Natural killer cell (primary cell): Measurements from ENCODE around the gene ASPHD2. TPM values are rescaled to one million over a fixed set of nuclear protein-coding genes. Genes with fewer than 3 reads are reported as not detected.

ENCODE experiments used
- ATAC-seq, 3 donors: fragments of 150-1000 bp in 2 of 3; fragments of 200-7000 bp in 1 of 3; cut with Tn5 transposase; 1 replicate in 1 of 3; 2 replicates in 2 of 3; pipeline ENCODE4 v1.10.0; 2021; ENCODE audit warnings: mild to moderate bottlenecking in 2 of 3, moderate library complexity in 2 of 3
- DNase-seq, 2 donors: peaks; one replicate each; pipeline versions ENCODE4 v3.0.0 to v3.0.0-alpha.2; 2013 to 2021; ENCODE audit warnings: mixed read lengths in 1 of 2
- H3K27ac ChIP-seq: one replicate; pipeline ENCODE4 v1.5.1; 2013; ENCODE audit warnings: mild to moderate bottlenecking, low read length
- H3K27me3 ChIP-seq: one replicate; pipeline ENCODE4 v1.6.1; 2013; ENCODE audit warnings: low read length; ENCODE audit not compliant: control insufficient read depth, insufficient read depth
- H3K36me3 ChIP-seq: one replicate; pipeline ENCODE4 v1.6.1; 2013; ENCODE audit warnings: low read length; ENCODE audit not compliant: control insufficient read depth, insufficient read depth
- H3K4me1 ChIP-seq: one replicate; pipeline ENCODE4 v1.6.1; 2013; ENCODE audit warnings: low read length; ENCODE audit not compliant: control insufficient read depth, insufficient read depth
- H3K4me3 ChIP-seq: one replicate; pipeline ENCODE4 v1.5.1; 2013; ENCODE audit warnings: low read length
- H3K9me3 ChIP-seq: one replicate; pipeline ENCODE4 v1.6.1; 2013; ENCODE audit warnings: low read length; ENCODE audit not compliant: control insufficient read depth, insufficient read depth
- H3K27ac Mint-ChIP-seq, 2 donors: one replicate each; pipeline ENCODE4 v1.8.0; 2022; ENCODE audit warnings: mild to moderate bottlenecking in 2 of 2, mixed read lengths in 2 of 2, moderate library complexity in 1 of 2
- H3K27me3 Mint-ChIP-seq, 2 donors: one replicate each; pipeline ENCODE4 v1.8.0; 2022; ENCODE audit warnings: low read depth in 2 of 2, mixed read lengths in 2 of 2
- H3K36me3 Mint-ChIP-seq: one replicate; pipeline ENCODE4 v1.8.0; 2022; ENCODE audit warnings: mixed read lengths
- H3K4me1 Mint-ChIP-seq, 2 donors: one replicate each; pipeline ENCODE4 v1.8.0; 2022; ENCODE audit warnings: mixed read lengths in 2 of 2
- H3K4me3 Mint-ChIP-seq: one replicate; pipeline ENCODE4 v1.8.0; 2022; ENCODE audit warnings: mild to moderate bottlenecking, moderate library complexity, mixed read lengths
- H3K9me3 Mint-ChIP-seq, 2 donors: one replicate each; pipeline ENCODE4 v1.8.0; 2022; ENCODE audit warnings: mixed read lengths in 2 of 2
- WGBS: methylation state at CpG from one replicate; pipeline ENCODE4 v1.1.7; 2013; ENCODE audit warnings: missing lambda C conversion rate; ENCODE audit not compliant: insufficient coverage; 5-methylcytosine and 5-hydroxymethylcytosine counted together
- intact Hi-C: fragments of 100-400 bp; cut with micrococcal nuclease; formaldehyde crosslinking; loops from one replicate; pipeline ENCODE4 v1.14.2; 2022
- total RNA-seq, 4 donors: library from RNA; stranded (reverse); fragments of 120-200 nt in 1 of 4; gene quantifications; one replicate each; pipeline versions ENCODE4 v1.2.3 to v1.2.4, GENCODE V29; 2013 to 2022
- TF ChIP-seq, protein P1 (sequence below): fragments of 200-600 bp; IDR thresholded peaks from one replicate; pipeline ENCODE4 v1.8.0; 2022; ENCODE audit warnings: antibody characterized with exemption

Gene ASPHD2
- total RNA-seq, 3 donors from 2014 or later (not counting 1 experiment from before 2014, with no cell fraction given) = 1.6 to 3.0 (median 1.9) TPM

DNA sequence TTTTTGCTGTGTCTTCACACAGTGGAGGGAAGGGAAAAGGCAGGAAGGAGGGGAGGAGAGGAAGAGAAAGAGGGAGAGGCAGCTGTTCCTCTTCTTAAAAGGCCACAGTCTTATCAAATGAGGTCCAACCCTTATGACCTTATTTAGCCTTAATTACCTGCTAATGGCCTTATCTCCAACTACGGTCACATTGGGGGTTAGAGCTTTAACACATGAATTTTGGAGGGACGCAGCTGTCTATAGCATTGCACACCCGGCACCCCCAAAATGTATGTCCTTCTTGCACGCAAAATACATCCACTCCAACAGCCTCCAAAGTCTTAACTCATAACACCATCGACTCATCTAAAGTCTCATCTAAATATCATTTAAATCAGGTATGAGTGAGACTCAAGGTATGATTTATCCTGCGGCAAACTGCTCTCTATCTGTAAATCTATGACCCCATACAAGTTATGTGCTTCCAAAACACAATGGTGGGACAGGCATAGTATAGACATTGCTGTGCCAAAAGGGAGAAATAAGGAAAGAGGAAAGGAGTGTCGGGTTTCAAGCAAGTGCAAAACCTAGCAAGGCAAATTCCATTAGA, 45.0 kb upstream of the ASPHD2 start:
- H3K9me3 Mint-ChIP-seq = no peaks in the 10 kb centered on the region
- no peak for DNase-seq
- H3K4me3 Mint-ChIP-seq = no peak overlapping the region
- H3K36me3 ChIP-seq = no peaks in the 10 kb centered on the region
- H3K4me1 Mint-ChIP-seq = no peaks in the 10 kb centered on the region
- H3K4me3 ChIP-seq = no peak overlapping the region
- no peaks in the 10 kb centered on the region for H3K27me3 ChIP-seq
- H3K36me3 Mint-ChIP-seq = no peaks in the 10 kb centered on the region
- no peak overlapping the region for H3K27ac Mint-ChIP-seq
- intact Hi-C loops = no loop called here
- TF ChIP-seq, protein P1, sequence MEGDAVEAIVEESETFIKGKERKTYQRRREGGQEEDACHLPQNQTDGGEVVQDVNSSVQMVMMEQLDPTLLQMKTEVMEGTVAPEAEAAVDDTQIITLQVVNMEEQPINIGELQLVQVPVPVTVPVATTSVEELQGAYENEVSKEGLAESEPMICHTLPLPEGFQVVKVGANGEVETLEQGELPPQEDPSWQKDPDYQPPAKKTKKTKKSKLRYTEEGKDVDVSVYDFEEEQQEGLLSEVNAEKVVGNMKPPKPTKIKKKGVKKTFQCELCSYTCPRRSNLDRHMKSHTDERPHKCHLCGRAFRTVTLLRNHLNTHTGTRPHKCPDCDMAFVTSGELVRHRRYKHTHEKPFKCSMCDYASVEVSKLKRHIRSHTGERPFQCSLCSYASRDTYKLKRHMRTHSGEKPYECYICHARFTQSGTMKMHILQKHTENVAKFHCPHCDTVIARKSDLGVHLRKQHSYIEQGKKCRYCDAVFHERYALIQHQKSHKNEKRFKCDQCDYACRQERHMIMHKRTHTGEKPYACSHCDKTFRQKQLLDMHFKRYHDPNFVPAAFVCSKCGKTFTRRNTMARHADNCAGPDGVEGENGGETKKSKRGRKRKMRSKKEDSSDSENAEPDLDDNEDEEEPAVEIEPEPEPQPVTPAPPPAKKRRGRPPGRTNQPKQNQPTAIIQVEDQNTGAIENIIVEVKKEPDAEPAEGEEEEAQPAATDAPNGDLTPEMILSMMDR = no peak
- H3K27ac ChIP-seq = no peak overlapping the region
- WGBS = 80% methylated on average over 6 of the region's 7 CpGs
- no peaks in the 10 kb centered on the region for H3K9me3 ChIP-seq
- ATAC-seq = no peak
- no peaks in the 10 kb centered on the region for H3K4me1 ChIP-seq
- H3K27me3 Mint-ChIP-seq = peaks cover 23 to 31% of the 10 kb centered on the region in 2 donors

DNA sequence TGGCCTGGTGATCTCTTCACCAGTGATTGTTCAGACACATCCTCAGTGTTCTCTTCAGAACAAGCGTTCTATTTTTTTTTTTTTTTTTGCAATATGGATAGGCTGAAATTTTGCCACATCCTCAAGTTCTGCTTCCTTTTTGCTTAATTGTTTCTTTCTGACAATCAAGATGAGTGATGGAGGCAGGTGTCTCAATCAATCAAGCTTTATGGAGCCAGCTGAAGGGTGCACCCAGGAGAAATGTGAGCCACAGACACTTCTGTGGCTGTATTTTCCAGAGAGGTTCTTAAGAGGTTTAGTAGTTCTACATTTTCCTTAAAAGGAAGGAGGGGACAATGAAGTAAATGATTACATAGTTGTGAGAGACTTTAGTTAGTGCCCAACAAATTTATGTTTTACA, 43.9 kb upstream of the ASPHD2 start:
- ATAC-seq (no peak), DNase-seq (no peak)
- Mint-ChIP-seq H3K9me3 (no peaks in the 10 kb centered on the region), H3K36me3 (no peaks in the 10 kb centered on the region), H3K4me1 (no peaks in the 10 kb centered on the region), H3K27me3 (peaks cover 23% of the 10 kb centered on the region in 2 donors), H3K27ac (no peak overlapping the region), H3K4me3 (no peak overlapping the region)
- H3K4me3 ChIP-seq = no peak overlapping the region
- WGBS = 0% methylated on average over 1 of the region's 1 CpG
- H3K9me3 ChIP-seq = no peaks in the 10 kb centered on the region
- TF ChIP-seq, protein P1 = no peak
- no peaks in the 10 kb centered on the region for H3K27me3 ChIP-seq
- no peaks in the 10 kb centered on the region for H3K4me1 ChIP-seq
- no peak overlapping the region for H3K27ac ChIP-seq
- intact Hi-C loops = no loop called here
- no peaks in the 10 kb centered on the region for H3K36me3 ChIP-seq

DNA sequence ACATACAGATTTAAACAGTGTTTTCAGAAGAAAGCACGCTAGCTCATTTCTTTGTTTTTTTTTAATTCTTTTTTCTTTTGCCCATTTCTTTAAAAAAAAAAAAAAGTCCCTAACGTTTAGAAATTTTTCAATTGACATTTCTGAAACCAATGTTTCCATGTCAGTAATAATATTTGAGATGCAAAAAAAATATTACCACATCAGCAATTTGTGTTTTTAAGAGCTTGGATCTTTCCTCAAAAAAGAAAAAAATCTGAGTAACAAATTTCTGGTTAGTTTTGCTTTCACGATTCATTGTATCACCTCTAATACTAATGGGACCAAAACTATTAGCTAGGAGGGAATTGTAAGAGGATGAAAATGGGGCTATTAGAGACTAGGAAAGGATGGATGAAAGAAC, 39.9 kb upstream of the ASPHD2 start:
- Mint-ChIP-seq H3K4me1 (no peaks in the 10 kb centered on the region), H3K36me3 (no peaks in the 10 kb centered on the region), H3K4me3 (no peak overlapping the region), H3K9me3 (no peaks in the 10 kb centered on the region), H3K27ac (no peak overlapping the region), H3K27me3 (peaks cover 5 to 24% of the 10 kb centered on the region in 2 donors)
- Histone ChIP-seq H3K4me1 (no peaks in the 10 kb centered on the region), H3K36me3 (no peaks in the 10 kb centered on the region), H3K27ac (no peak overlapping the region), H3K9me3 (no peaks in the 10 kb centered on the region), H3K27me3 (no peaks in the 10 kb centered on the region), H3K4me3 (no peak overlapping the region)
- 100% methylated on average over 1 of the region's 3 CpGs for WGBS
- TF ChIP-seq, protein P1 = no peak
- intact Hi-C loops = no loop called here
- no peak for DNase-seq
- no peak for ATAC-seq

DNA sequence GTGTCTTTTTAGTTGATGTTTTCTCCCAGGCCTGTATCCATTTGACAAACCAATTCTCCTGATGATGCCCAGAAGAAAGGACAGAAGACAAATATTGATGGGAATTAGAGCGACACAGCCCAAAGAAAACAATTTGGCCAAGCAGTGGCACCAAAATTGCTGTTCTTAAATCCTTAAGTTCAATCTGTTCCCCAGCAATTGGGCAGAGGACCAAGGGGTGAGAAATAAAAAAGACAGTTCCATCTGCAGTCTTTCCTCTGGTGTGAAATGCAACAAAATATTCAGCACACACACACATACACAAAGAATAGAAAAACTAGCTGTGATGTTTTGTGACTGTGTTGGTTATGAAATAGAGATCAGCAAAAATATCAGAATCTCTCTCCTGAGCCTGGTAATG, 38.0 kb upstream of the ASPHD2 start:
- H3K27ac ChIP-seq = no peak overlapping the region
- no peaks in the 10 kb centered on the region for H3K9me3 ChIP-seq
- no peak overlapping the region for H3K4me3 Mint-ChIP-seq
- no peak overlapping the region for H3K27ac Mint-ChIP-seq
- H3K4me3 ChIP-seq = no peak overlapping the region
- H3K36me3 Mint-ChIP-seq = no peaks in the 10 kb centered on the region
- intact Hi-C loops = no loop called here
- WGBS = 95% methylated on average over 1 of the region's 1 CpG
- no peaks in the 10 kb centered on the region for H3K4me1 ChIP-seq
- H3K9me3 Mint-ChIP-seq = no peaks in the 10 kb centered on the region
- H3K36me3 ChIP-seq = no peaks in the 10 kb centered on the region
- ATAC-seq (no peak), DNase-seq (no peak)
- peaks cover 12 to 18% of the 10 kb centered on the region in 2 donors for H3K27me3 Mint-ChIP-seq
- H3K4me1 Mint-ChIP-seq = no peaks in the 10 kb centered on the region
- TF ChIP-seq, protein P1 = no peak
- no peaks in the 10 kb centered on the region for H3K27me3 ChIP-seq
